Panc1 (cell line): ENCODE measurements around the gene HOXD13. TPM values are rescaled to one million over a fixed set of nuclear protein-coding genes. Genes with fewer than 3 reads are reported as not detected.

Experiments
- ATAC-seq: fragments of 200-7000 bp; cut with Tn5 transposase; 2 replicates; pipeline ENCODE4 v1.9.1; 2020; ENCODE audit warnings: mild to moderate bottlenecking, moderate library complexity
- BruUV-seq: library from RNA; stranded (reverse); fragments of 400-500 nt; replicated peaks from 2 replicates; lab custom pipeline; 2021; lab: Mats Ljungman, UMichigan
- CTCF ChIA-PET: fragments of 300-600 bp; sonication (Branson Sonifier 250); formaldehyde crosslinking; loops from one replicate; lab custom pipeline; 2022; ENCODE audit warnings: antibody characterized with exemption; lab: Charles Lee
- POLR2A ChIA-PET: fragments of 300-600 bp; sonication (Branson Sonifier 250); formaldehyde crosslinking; loops from one replicate; lab custom pipeline; 2022; ENCODE audit warnings: antibody characterized with exemption; lab: Charles Lee
- DNase-seq: peaks from one replicate; pipeline ENCODE4 v3.0.0-alpha.2; 2010; ENCODE audit warnings: low read depth, low spot score
- H3K27ac ChIP-seq: 2 replicates; pipeline ENCODE4 v1.5.1; 2011; ENCODE audit warnings: mild to moderate bottlenecking, low read length, inconsistent platforms
- H3K27me3 ChIP-seq: fragments of 200-500 bp; sonication (Bioruptor generic); 2 replicates; pipeline ENCODE4 v1.6.0; 2014; ENCODE audit warnings: low read length, inconsistent platforms; ENCODE audit not compliant: control insufficient read depth, insufficient read depth
- H3K36me3 ChIP-seq: fragments of 200-500 bp; sonication (Bioruptor generic); 2 replicates; pipeline ENCODE4 v1.5.1; 2014; ENCODE audit warnings: inconsistent platforms, mild to moderate bottlenecking, low read length, moderate library complexity; ENCODE audit not compliant: control insufficient read depth, insufficient read depth
- H3K4me1 ChIP-seq: 2 replicates; pipeline ENCODE4 v1.5.1; 2011; ENCODE audit warnings: inconsistent platforms, mild to moderate bottlenecking, low read length, moderate library complexity; ENCODE audit not compliant: control insufficient read depth, insufficient read depth
- H3K4me3 ChIP-seq, 2 experiments: 2 replicates each; pipeline ENCODE4 v1.5.1; 2011 to 2012; ENCODE audit warnings: low read depth in 2 of 2, low read length in 2 of 2, mild to moderate bottlenecking in 2 of 2, inconsistent platforms in 1 of 2, moderate library complexity in 1 of 2
- H3K9me3 ChIP-seq: fragments of 200-500 bp; sonication (Bioruptor generic); 2 replicates; pipeline ENCODE4 v1.5.1; 2014; ENCODE audit warnings: low read depth, mild to moderate bottlenecking, inconsistent platforms, low read length, moderate library complexity; ENCODE audit not compliant: control insufficient read depth, insufficient read depth
- POLR2AphosphoS5 ChIP-seq: IDR thresholded peaks from 2 replicates; pipeline ENCODE4 v1.6.1; 2012; ENCODE audit warnings: mild to moderate bottlenecking, low read depth, low read length, moderate library complexity
- REST ChIP-seq, 2 experiments: IDR thresholded peaks; 2 replicates each; pipeline ENCODE4 v1.6.1; 2011 to 2012; ENCODE audit warnings: low read depth in 2 of 2, control low read depth in 1 of 2, low read length in 1 of 2, mild to moderate bottlenecking in 1 of 2, moderate library complexity in 1 of 2; ENCODE audit not compliant: insufficient read depth in 1 of 2
- SIN3A ChIP-seq: IDR thresholded peaks from 2 replicates; pipeline ENCODE4 v1.6.1; 2012; ENCODE audit warnings: low read depth, mild to moderate bottlenecking, low read length, moderate library complexity, borderline replicate concordance; ENCODE audit not compliant: insufficient read depth
- TCF7L2 ChIP-seq: IDR thresholded peaks from 2 replicates; pipeline ENCODE4 v1.6.1; 2011; ENCODE audit warnings: mild to moderate bottlenecking, low read depth, low read length, inconsistent platforms
- in situ Hi-C: cut with HindIII; loops from 2 replicates; pipeline ENCODE4 v1.10.0; 2016; ENCODE audit warnings: low sequenced_read_pairs, low pct_unique_long_range_greater_than_20kb
- intact Hi-C: fragments of 100-400 bp; cut with micrococcal nuclease; formaldehyde crosslinking; loops from one replicate; pipeline ENCODE4 v1.10.0; 2022; ENCODE audit not compliant: unreplicated experiment
- total RNA-seq: library from RNA; stranded (reverse); gene quantifications from one replicate; pipeline ENCODE4 v1.2.1, GENCODE V29; 2021; ENCODE audit not compliant: unreplicated experiment
- TF ChIP-seq, protein P1 (sequence below): fragments of 450-650 bp; IDR thresholded peaks from 2 replicates; pipeline ENCODE4 v1.5.1; 2017; ENCODE audit warnings: mild to moderate bottlenecking

The HOXD13 gene
- total RNA-seq, 1 experiment from 2014 or later: not detected

DNA sequence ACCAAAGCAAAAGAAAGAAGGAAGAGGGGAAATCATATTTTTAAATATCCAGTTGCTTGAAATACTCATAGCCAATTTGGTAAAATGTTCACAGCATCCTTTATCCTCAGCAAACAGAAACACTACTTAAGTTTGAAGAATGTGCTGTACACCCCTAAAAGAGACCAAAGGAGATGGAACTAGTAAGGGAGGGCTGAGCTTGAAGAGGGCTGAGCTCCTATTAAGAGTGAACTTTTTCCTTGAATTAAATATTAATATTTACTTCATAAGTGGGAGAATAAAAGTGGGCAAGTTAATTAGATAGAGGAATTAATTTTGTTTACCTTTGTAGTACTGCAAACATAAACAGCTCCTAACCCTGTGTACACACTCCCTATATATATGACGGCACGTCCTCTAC lies 15.7 kb upstream of the HOXD13 start:
- Histone ChIP-seq H3K36me3 (no peaks in the 10 kb centered on the region), H3K4me1 (no peaks in the 10 kb centered on the region; the same call in 1 of the 2 replicates), H3K9me3 (no peaks in the 10 kb centered on the region), H3K4me3 (no peak overlapping the region), H3K27ac (no peak overlapping the region), H3K27me3 (peaks cover 18% of the 10 kb centered on the region)
- intact Hi-C loops (no loop called here), in situ Hi-C loops (no loop called here)
- CTCF ChIA-PET: no interaction called here
- TF ChIP-seq, protein P1, sequence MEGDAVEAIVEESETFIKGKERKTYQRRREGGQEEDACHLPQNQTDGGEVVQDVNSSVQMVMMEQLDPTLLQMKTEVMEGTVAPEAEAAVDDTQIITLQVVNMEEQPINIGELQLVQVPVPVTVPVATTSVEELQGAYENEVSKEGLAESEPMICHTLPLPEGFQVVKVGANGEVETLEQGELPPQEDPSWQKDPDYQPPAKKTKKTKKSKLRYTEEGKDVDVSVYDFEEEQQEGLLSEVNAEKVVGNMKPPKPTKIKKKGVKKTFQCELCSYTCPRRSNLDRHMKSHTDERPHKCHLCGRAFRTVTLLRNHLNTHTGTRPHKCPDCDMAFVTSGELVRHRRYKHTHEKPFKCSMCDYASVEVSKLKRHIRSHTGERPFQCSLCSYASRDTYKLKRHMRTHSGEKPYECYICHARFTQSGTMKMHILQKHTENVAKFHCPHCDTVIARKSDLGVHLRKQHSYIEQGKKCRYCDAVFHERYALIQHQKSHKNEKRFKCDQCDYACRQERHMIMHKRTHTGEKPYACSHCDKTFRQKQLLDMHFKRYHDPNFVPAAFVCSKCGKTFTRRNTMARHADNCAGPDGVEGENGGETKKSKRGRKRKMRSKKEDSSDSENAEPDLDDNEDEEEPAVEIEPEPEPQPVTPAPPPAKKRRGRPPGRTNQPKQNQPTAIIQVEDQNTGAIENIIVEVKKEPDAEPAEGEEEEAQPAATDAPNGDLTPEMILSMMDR: no peak
- TF ChIP-seq TCF7L2: no peak
- no peak for TF ChIP-seq REST (IDR thresholded peaks at IDR 0.05; ENCODE audit: insufficient read depth in 1 of 2, low read depth in 2 of 2, low read length in 1 of 2)
- TF ChIP-seq POLR2AphosphoS5: no peak
- TF ChIP-seq SIN3A: no peak
- ATAC-seq (no peak), DNase-seq (no peak)
- POLR2A ChIA-PET: no interaction called here
- no TSS peak for BruUV-seq

GRCh38 chr2:176078541-176079284 lies 13.8 kb upstream of the HOXD13 start:
- no peaks in the 10 kb centered on the region for H3K36me3 ChIP-seq
- peaks cover 20% of the 10 kb centered on the region for H3K27me3 ChIP-seq
- ChIA-PET POLR2A (no interaction called here), CTCF (no interaction called here)
- H3K27ac ChIP-seq: no peak overlapping the region
- intact Hi-C loops (no loop called here), in situ Hi-C loops (no loop called here)
- peak overlapping the region in 1 of 2 experiments; percentile 43; a peak in 1 of 4 replicates for H3K4me3 ChIP-seq
- TF ChIP-seq, protein P1: no peak
- no peak for TF ChIP-seq POLR2AphosphoS5
- TF ChIP-seq REST (IDR thresholded peaks at IDR 0.05; ENCODE audit: insufficient read depth in 1 of 2, low read depth in 2 of 2, low read length in 1 of 2): no peak
- no peak for TF ChIP-seq TCF7L2
- no peak for TF ChIP-seq SIN3A
- DNase-seq (no peak), ATAC-seq (0 out of 2 replicates have a peak, but pooled peaks have one; percentile 15)
- no peaks in the 10 kb centered on the region for H3K9me3 ChIP-seq
- no TSS peak for BruUV-seq
- H3K4me1 ChIP-seq: no peaks in the 10 kb centered on the region; the same call in 1 of the 2 replicates
